ENCODE measurements around the gene OR2S2. TPM values are rescaled to one million over a fixed set of nuclear protein-coding genes. Genes with fewer than 3 reads are reported as not detected.
A peak's percentile ranks its signal among the peaks of the same experiment; 100 is the strongest.

OR2S2 gene
- total RNA-seq, 2 experiments from 2014 or later = not detected

DNA sequence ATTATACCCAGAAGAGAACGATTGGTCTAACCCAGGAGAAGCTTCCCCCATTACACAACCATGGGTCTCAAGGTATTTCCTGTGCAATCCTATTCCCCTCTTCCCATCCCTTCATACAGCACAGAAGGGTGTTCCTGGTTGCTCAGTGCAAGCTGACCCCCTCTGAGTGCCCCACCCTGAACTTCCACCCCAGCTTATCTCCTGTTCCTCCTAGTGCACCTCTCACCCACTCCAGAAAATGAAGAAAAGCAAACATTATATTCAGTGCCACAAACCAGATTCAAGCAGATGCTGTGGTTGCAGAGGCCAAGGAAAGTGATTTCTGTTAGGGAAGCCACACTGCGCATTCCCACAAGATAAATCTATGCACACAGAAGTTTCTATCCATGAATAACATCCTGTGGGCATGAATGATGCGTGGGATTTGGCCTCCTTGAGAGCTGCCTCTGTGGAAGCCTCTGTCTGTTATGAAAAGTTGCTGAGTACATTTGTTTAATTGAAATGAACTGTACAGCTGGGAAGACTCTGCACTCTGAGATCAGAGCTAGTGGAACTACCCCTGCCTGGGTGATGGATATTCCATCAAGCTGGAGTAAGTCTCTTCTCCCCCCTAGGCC, 2.2 kb upstream of the OR2S2 start:
- H3K9me3 Mint-ChIP-seq (ENCODE audit: insufficient read depth) = no peaks in the 10 kb centered on the region

DNA sequence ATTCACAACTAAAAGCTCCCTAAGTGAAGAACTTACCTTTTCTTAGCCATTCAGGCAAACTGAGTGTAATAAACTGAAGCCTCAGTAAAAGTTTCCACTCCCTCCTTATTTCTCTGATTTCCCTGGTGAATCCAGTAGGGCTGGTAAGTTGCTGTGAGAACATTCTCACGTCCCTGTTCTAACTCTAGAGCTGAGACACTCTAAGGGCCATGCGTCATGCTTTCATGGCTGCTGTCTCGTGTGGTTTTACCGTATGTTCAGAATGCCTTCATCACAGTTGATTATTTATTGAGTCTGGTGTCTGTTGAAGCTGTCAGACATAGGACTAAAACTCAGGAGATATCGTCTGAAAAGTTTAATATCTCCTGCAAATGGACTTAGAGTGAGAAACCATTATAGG, 1.3 kb downstream of the OR2S2 start:
- CTCF ChIA-PET = interaction anchor here (0.7 to 3.8 kb wide), 8 partner anchors 13 to 145 kb away, joined by 3 to 37 read pairs (median 3); no protein-coding TSS in a partner anchor
- ATAC-seq = no peak

More for the DNA sequence above, 2.2 kb upstream of the OR2S2 start:
- H3K27me3 Mint-ChIP-seq (ENCODE audit: low read depth) = peaks cover 19% of the 10 kb centered on the region
- no peaks in the 10 kb centered on the region for H3K4me1 Mint-ChIP-seq (ENCODE audit: low read depth)
- ChIA-PET POLR2A (no interaction called here), CTCF (interaction anchor here (1.8 to 3.2 kb wide), 2 partner anchors 14 to 63 kb away, joined by 9 to 14 read pairs; no protein-coding TSS in a partner anchor)
- ATAC-seq (no peak), DNase-seq (no peak)
- no peak overlapping the region for H3K4me3 Mint-ChIP-seq
- H3K36me3 Mint-ChIP-seq (ENCODE audit: low read depth) = no peaks in the 10 kb centered on the region
- H3K27ac Mint-ChIP-seq = no peak overlapping the region

DNA sequence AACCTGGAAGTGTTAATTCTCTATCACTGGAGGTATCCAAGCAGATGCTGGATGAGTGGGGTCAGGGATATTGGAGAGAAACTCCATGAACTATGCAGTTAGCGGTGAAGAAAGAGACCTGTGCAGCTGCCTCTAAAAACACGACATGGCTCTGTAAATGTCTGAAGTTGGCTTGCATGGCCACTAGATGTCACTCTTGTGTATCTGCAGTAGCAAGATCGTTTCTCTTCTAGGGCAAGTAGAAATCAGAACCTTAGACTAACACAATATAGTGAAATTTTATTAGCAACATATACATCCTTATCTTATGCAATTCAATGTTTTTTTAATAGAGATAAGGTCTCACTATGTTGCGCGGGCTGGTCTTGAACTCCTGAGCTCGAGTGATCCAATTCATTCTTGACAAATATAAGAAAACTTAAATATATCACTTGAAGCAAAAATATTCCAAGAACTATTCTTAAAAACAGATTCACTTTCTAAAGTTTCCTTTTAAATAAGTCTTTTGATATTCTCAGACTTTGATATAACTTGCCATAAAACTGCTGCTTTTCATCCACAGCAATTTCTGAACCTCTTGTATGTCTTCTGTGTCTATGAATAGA, 2.9 kb downstream of the OR2S2 start:
- H3K4me1 Mint-ChIP-seq (ENCODE audit: low read depth) = no peaks in the 10 kb centered on the region
- no peak overlapping the region for H3K4me3 Mint-ChIP-seq
- no peaks in the 10 kb centered on the region for H3K36me3 Mint-ChIP-seq (ENCODE audit: low read depth)
- CTCF ChIA-PET = interaction anchor here (0.6 to 3.8 kb wide), 34 partner anchors 11 to 452 kb away, joined by 3 to 37 read pairs (median 4); partner anchors contain the start of genes CLTA and SPAG8
- H3K27ac Mint-ChIP-seq = no peak overlapping the region
- DNase-seq (peak; percentile 69), ATAC-seq (peak; percentile 79)
- POLR2A ChIA-PET = no interaction called here
- no peaks in the 10 kb centered on the region for H3K9me3 Mint-ChIP-seq (ENCODE audit: insufficient read depth)
- peaks cover 19% of the 10 kb centered on the region for H3K27me3 Mint-ChIP-seq (ENCODE audit: low read depth)

More for the DNA sequence above, 1.3 kb downstream of the OR2S2 start:
- no peaks in the 10 kb centered on the region for H3K36me3 Mint-ChIP-seq (ENCODE audit: low read depth)
- peaks cover 20% of the 10 kb centered on the region for H3K27me3 Mint-ChIP-seq (ENCODE audit: low read depth)
- DNase-seq = no peak
- H3K4me3 Mint-ChIP-seq = no peak overlapping the region
- no peaks in the 10 kb centered on the region for H3K9me3 Mint-ChIP-seq (ENCODE audit: insufficient read depth)
- POLR2A ChIA-PET = no interaction called here
- H3K4me1 Mint-ChIP-seq (ENCODE audit: low read depth) = no peaks in the 10 kb centered on the region
- no peak overlapping the region for H3K27ac Mint-ChIP-seq

DNA sequence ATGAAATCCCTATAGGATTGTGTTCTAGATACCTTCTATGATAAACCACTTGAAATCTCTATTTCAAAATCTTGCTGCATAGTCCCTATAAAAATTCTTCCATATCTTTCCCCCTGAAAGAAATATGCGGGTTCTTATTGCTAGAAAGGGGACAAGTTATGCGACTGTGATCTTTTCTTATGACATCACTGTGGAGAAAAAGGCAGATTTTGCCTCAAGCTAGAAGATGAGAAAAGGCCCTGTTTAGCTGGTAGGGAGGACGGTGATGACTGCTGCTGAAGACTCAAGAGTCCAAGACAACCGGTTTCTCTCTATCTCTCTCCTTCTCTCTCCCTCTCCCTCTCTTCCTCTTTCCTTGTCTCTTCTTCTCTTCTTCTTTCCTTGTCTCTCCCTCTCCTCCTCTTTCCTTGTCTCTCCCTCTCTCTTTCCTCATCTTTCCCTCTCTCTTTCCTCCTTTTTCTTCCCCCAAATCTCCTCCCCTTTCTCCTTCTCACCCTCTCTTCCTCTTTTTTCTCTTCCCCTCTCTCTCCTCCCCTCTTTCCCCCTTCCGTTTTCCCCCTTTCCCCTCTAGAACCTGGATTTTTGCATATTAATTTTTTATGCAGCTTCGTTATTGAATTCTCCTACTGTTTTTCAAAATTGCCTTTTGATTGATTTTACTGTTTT, 5.3 kb downstream of the OR2S2 start:
- no peaks in the 10 kb centered on the region for H3K4me1 Mint-ChIP-seq (ENCODE audit: low read depth)
- H3K4me3 Mint-ChIP-seq = no peak overlapping the region
- no peaks in the 10 kb centered on the region for H3K9me3 Mint-ChIP-seq (ENCODE audit: insufficient read depth)
- peaks cover 19% of the 10 kb centered on the region for H3K27me3 Mint-ChIP-seq (ENCODE audit: low read depth)
- no peak for ATAC-seq
- no peak for DNase-seq
- H3K36me3 Mint-ChIP-seq (ENCODE audit: low read depth) = no peaks in the 10 kb centered on the region
- ChIA-PET CTCF (interaction anchor here (1.0 to 2.1 kb wide), 7 partner anchors 12 to 240 kb away, joined by 3 to 20 read pairs (median 4); no protein-coding TSS in a partner anchor), POLR2A (no interaction called here)
- no peak overlapping the region for H3K27ac Mint-ChIP-seq

DNA sequence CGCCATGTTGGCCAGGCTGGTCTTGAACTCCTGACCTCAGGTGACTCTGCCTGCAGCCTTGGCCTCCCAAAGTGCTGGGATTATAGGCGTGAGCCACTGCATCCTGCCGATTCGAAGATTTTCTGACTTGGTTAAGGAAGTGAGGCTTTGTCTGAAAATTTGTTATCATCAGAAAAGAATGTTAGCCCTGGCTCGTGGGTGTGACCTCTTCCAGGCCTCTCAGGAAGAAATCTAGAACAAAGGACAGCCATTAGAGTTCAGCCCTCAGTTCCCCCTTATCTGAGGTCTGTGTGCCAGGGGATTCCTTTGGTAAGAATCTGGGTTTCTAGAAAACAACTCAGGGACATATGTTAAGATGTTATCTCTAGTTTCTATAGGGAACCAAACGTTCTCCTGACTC, 6.2 kb downstream of the OR2S2 start:
- H3K4me3 Mint-ChIP-seq = no peak overlapping the region
- H3K36me3 Mint-ChIP-seq (ENCODE audit: low read depth) = no peaks in the 10 kb centered on the region
- no peak for ATAC-seq
- POLR2A ChIA-PET = no interaction called here
- H3K27me3 Mint-ChIP-seq (ENCODE audit: low read depth) = peaks cover 13% of the 10 kb centered on the region
- no peaks in the 10 kb centered on the region for H3K4me1 Mint-ChIP-seq (ENCODE audit: low read depth)
- no peak for DNase-seq
- CTCF ChIA-PET = interaction anchor here (1.1 to 2.1 kb wide), 4 partner anchors 11 to 72 kb away, joined by 4 to 20 read pairs (median 6); no protein-coding TSS in a partner anchor
- H3K9me3 Mint-ChIP-seq (ENCODE audit: insufficient read depth) = no peaks in the 10 kb centered on the region
- no peak overlapping the region for H3K27ac Mint-ChIP-seq

DNA sequence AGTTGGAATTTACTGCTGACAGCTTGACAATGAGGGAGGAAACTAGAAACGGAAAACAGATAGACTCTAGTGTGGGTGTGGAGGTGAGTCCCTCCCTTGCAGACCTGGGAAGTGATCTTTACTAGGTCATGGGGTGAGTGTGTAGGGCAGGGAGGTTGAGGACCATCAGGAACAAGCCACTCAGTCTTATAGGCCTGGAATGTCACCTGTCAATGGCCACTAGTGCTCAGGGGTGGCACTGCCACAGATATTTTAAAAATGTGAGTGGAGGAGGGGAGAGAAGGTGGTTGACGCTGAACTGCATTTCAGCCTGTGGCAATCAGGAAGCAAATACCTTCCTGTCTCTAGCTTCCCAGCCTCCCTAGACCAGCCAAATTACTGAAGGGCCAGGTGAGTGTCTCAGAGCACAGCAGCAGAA, 9.0 kb downstream of the OR2S2 start:
- peaks cover 4% of the 10 kb centered on the region for H3K4me1 Mint-ChIP-seq (ENCODE audit: low read depth)
- ChIA-PET CTCF (interaction anchor here (1.0 to 1.6 kb wide), 4 partner anchors 46 to 125 kb away, joined by 3 to 4 read pairs (median 4); no protein-coding TSS in a partner anchor), POLR2A (no interaction called here)
- H3K27ac Mint-ChIP-seq = no peak overlapping the region
- H3K9me3 Mint-ChIP-seq (ENCODE audit: insufficient read depth) = no peaks in the 10 kb centered on the region
- no peak overlapping the region for H3K4me3 Mint-ChIP-seq
- ATAC-seq (no peak), DNase-seq (no peak)
- H3K27me3 Mint-ChIP-seq (ENCODE audit: low read depth) = peaks cover 7% of the 10 kb centered on the region
- no peaks in the 10 kb centered on the region for H3K36me3 Mint-ChIP-seq (ENCODE audit: low read depth)

DNA sequence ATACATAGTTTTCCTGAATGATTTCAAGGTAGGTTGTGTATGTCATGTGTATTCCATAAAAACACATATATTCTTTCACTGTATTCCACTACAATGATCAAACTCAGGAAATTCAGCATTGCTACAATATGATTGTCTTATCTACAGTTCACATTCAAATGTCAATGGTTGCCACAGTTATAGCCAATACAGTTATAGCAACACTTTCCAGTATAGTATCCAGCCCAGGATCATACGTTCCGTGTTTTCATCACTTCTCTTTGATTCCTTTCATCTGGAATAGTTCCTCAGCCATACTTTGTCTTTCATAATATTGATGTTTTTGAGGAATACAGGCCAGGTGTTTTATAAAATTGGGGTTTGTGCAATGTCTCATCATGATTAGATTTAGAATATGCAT, 9.5 kb downstream of the OR2S2 start:
- Mint-ChIP-seq H3K36me3 (ENCODE audit: low read depth) (no peaks in the 10 kb centered on the region), H3K9me3 (ENCODE audit: insufficient read depth) (no peaks in the 10 kb centered on the region), H3K4me1 (ENCODE audit: low read depth) (peaks cover 4% of the 10 kb centered on the region), H3K27ac (no peak overlapping the region), H3K27me3 (ENCODE audit: low read depth) (peaks cover 7% of the 10 kb centered on the region), H3K4me3 (no peak overlapping the region)
- DNase-seq = no peak
- ChIA-PET POLR2A (no interaction called here), CTCF (interaction anchor here (1.0 to 1.6 kb wide), 2 partner anchors 45 to 75 kb away, joined by 3 to 4 read pairs; no protein-coding TSS in a partner anchor)
- no peak for ATAC-seq

DNA sequence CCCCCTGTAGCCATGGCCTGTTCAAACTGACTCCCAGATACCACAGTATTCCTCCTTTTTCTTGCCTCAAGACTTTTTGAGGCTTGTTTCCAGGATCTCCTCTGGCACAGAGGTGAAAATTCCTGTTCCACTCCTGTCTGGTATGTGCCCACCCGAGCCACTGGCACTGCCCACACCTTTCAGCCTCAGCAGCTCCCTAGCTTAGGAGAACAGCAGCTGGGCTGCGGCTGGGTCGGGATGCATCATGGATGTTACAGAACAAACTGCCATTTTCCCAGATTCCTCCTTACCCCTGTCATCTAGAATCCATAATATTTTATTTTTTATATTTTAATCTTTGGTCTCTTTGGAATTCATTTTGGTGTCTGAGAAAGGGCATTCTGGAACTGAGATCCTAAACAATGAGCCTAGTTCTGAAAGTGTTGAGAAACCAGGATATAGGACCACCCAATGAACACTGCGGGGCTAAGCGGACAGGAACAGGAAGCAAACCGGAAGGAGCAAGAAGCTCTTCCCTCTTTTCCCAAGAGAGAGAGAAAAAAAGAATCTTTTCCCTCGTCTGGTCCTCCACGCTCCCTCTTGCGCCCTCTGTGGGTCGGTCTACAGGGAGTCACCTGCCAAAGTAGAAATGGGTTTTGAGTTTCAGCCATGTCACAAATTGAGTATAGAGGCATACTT, 12.5 kb downstream of the OR2S2 start:
- Mint-ChIP-seq H3K27ac (no peak overlapping the region), H3K4me3 (no peak overlapping the region), H3K27me3 (ENCODE audit: low read depth) (peaks cover 3% of the 10 kb centered on the region), H3K4me1 (ENCODE audit: low read depth) (peaks cover 15% of the 10 kb centered on the region), H3K36me3 (ENCODE audit: low read depth) (no peaks in the 10 kb centered on the region), H3K9me3 (ENCODE audit: insufficient read depth) (no peaks in the 10 kb centered on the region)
- ATAC-seq (peak; percentile 60), DNase-seq (peak; percentile 78)
- POLR2A ChIA-PET = no interaction called here
- CTCF ChIA-PET = interaction anchor here (0.6 to 5.6 kb wide), 23 partner anchors 9 to 98 kb away, joined by 3 to 59 read pairs (median 6); no protein-coding TSS in a partner anchor

DNA sequence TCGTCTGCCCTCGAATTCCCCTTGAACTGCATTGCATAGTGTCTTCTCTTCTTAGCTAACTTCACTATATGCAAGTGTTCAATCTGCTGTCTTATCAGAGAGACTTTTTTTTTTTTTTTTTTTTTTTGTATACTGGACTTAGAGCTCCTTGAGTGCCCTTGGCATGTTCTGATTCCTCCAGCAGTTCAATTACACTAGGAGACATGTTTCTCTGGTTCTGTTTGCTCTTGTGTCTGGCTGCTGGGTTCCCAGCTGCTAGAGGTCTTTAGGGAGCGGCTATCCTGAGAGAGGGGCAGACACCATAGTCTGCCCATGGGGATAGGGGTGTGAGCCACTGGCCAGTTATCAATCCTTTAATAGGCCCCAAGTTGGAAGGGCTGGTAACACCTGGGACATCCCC, 13.1 kb downstream of the OR2S2 start:
- ChIA-PET POLR2A (no interaction called here), CTCF (interaction anchor here (0.9 to 5.6 kb wide), 22 partner anchors 9 to 154 kb away, joined by 3 to 59 read pairs (median 6); no protein-coding TSS in a partner anchor)
- no peak overlapping the region for H3K27ac Mint-ChIP-seq
- DNase-seq (no peak), ATAC-seq (no peak)
- peaks cover 3% of the 10 kb centered on the region for H3K27me3 Mint-ChIP-seq (ENCODE audit: low read depth)
- no peak overlapping the region for H3K4me3 Mint-ChIP-seq
- peaks cover 21% of the 10 kb centered on the region for H3K4me1 Mint-ChIP-seq (ENCODE audit: low read depth)
- no peaks in the 10 kb centered on the region for H3K9me3 Mint-ChIP-seq (ENCODE audit: insufficient read depth)
- H3K36me3 Mint-ChIP-seq (ENCODE audit: low read depth) = no peaks in the 10 kb centered on the region

DNA sequence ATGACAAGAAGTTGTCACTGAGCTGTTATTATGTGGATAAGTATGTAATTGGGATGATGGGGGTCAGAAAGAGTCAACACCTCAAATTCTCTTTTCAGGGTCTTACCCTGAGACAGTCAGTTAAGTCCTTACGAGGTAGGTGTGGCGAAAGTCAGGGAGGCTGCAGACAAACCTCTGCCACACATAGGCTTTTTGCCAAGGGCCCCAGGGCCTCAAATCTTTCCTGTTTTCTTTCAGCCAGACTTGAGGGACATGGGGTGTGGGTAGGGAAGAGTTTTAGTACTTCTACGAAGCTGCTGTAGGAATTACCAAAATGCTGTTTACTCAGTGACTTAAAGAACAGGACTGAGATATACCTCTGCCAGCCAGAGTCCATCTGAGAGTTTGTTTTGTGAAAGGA, 13.8 kb downstream of the OR2S2 start:
- CTCF ChIA-PET = interaction anchor here (1.0 to 5.6 kb wide), 12 partner anchors 8 to 246 kb away, joined by 3 to 59 read pairs (median 7); no protein-coding TSS in a partner anchor
- peaks cover 3% of the 10 kb centered on the region for H3K27me3 Mint-ChIP-seq (ENCODE audit: low read depth)
- H3K27ac Mint-ChIP-seq = no peak overlapping the region
- H3K9me3 Mint-ChIP-seq (ENCODE audit: insufficient read depth) = no peaks in the 10 kb centered on the region
- no peak for ATAC-seq
- no peak for DNase-seq
- POLR2A ChIA-PET = no interaction called here
- peaks cover 26% of the 10 kb centered on the region for H3K4me1 Mint-ChIP-seq (ENCODE audit: low read depth)
- no peak overlapping the region for H3K4me3 Mint-ChIP-seq
- H3K36me3 Mint-ChIP-seq (ENCODE audit: low read depth) = no peaks in the 10 kb centered on the region

DNA sequence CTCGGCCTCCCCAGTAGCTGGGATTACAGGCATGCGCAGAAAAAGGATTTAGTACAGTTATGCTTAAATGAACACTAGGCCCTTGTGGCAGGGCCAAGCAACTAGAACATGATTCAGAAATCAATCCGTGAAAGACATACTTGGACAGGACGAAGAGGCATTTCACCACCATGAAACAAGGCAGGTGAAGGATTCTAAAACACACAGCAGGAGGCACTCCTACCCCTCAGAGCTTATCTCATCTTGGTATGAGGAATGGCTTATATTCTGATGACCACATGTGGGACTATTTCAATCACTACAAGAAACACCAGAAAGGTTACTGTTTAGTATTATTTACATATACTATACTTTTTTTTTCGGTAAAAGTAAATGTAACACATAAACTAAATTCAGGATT, 15.7 kb downstream of the OR2S2 start:
- H3K36me3 Mint-ChIP-seq (ENCODE audit: low read depth) = peaks cover 2% of the 10 kb centered on the region
- POLR2A ChIA-PET = no interaction called here

More for the DNA sequence above, 15.7 kb downstream of the OR2S2 start:
- CTCF ChIA-PET = interaction anchor here (0.8 to 5.6 kb wide), 3 partner anchors 13 to 39 kb away, joined by 3 to 59 read pairs (median 28); no protein-coding TSS in a partner anchor
- Mint-ChIP-seq H3K4me3 (no peak overlapping the region), H3K27ac (no peak overlapping the region), H3K9me3 (ENCODE audit: insufficient read depth) (no peaks in the 10 kb centered on the region), H3K27me3 (ENCODE audit: low read depth) (no peaks in the 10 kb centered on the region), H3K4me1 (ENCODE audit: low read depth) (peaks cover 30% of the 10 kb centered on the region)
- no peak for DNase-seq
- no peak for ATAC-seq
